Activated T-helper 2 cell treated with anti-CD3 and anti-CD28 coated beads, Interferon-gamma antibody, Interleukin-2, Interleukin-4, amounts not matched to agents 10 μg/mL and 5 μg/mL and 100 μg/mL, durations not matched to agents 14 hours and 24 hours and 36 hours (primary cell): Measurements from ENCODE around the gene PRDM10. TPM values are rescaled to one million over a fixed set of nuclear protein-coding genes. Genes with fewer than 3 reads are reported as not detected.
A peak's percentile ranks its signal among the peaks of the same experiment; 100 is the strongest.
"Not testable (repeated sequence)": the region's sequence is repeated elsewhere in the genome, so short reads cannot be mapped to it uniquely, and the experiment has no call there.

Source experiments
- DNase-seq: peaks from one replicate; pipeline ENCODE4 v3.0.0; 2021; ENCODE audit warnings: low spot score
- H3K27ac Mint-ChIP-seq: one replicate; pipeline ENCODE4 v1.8.0; 2021; ENCODE audit warnings: mixed read lengths
- H3K27me3 Mint-ChIP-seq: one replicate; pipeline ENCODE4 v1.8.0; 2021; ENCODE audit warnings: low read depth, mixed read lengths
- H3K36me3 Mint-ChIP-seq: one replicate; pipeline ENCODE4 v1.8.0; 2021; ENCODE audit warnings: low read depth, mixed read lengths
- H3K4me1 Mint-ChIP-seq: one replicate; pipeline ENCODE4 v1.8.0; 2021; ENCODE audit warnings: low read depth, mixed read lengths
- H3K4me3 Mint-ChIP-seq: one replicate; pipeline ENCODE4 v1.8.0; 2021; ENCODE audit warnings: low read depth, mild to moderate bottlenecking, moderate library complexity, mixed read lengths
- H3K9me3 Mint-ChIP-seq: one replicate; pipeline ENCODE4 v1.8.0; 2021; ENCODE audit warnings: mixed read lengths
- intact Hi-C: fragments of 100-400 bp; cut with micrococcal nuclease; formaldehyde crosslinking; loops from one replicate; pipeline ENCODE4 v1.15.1; 2023
- total RNA-seq: library from RNA; stranded (reverse); gene quantifications from 2 replicates; pipeline ENCODE4 v1.2.3, GENCODE V29; 2022

Gene PRDM10
- total RNA-seq, 1 donor from 2014 or later: 15.5 TPM

- Mint-ChIP-seq H3K4me3 (no peak overlapping the region), H3K27ac (no peak overlapping the region), H3K9me3 (no peaks in the 10 kb centered on the region), H3K36me3 (no peaks in the 10 kb centered on the region), H3K4me1 (peaks cover 6% of the 10 kb centered on the region), H3K27me3 (no peaks in the 10 kb centered on the region)
- no peak for DNase-seq
- intact Hi-C loops: no loop called here
Measured at GRCh38 chr11:129980086-129980485, 22.5 kb downstream of the PRDM10 start.

- H3K27ac Mint-ChIP-seq: no peak overlapping the region
- no peak overlapping the region for H3K4me3 Mint-ChIP-seq
- intact Hi-C loops: no loop called here
- no peaks in the 10 kb centered on the region for H3K36me3 Mint-ChIP-seq
- no peak for DNase-seq
- no peaks in the 10 kb centered on the region for H3K27me3 Mint-ChIP-seq
- no peaks in the 10 kb centered on the region for H3K9me3 Mint-ChIP-seq
- H3K4me1 Mint-ChIP-seq: peaks cover 9% of the 10 kb centered on the region
Measured at GRCh38 chr11:129979046-129979605, 23.5 kb downstream of the PRDM10 start.

- Mint-ChIP-seq H3K9me3 (no peaks in the 10 kb centered on the region), H3K36me3 (no peaks in the 10 kb centered on the region), H3K4me3 (no peak overlapping the region), H3K27ac (no peak overlapping the region), H3K27me3 (no peaks in the 10 kb centered on the region), H3K4me1 (peaks cover 10% of the 10 kb centered on the region)
- intact Hi-C loops: no loop called here
- no peak for DNase-seq
Measured at GRCh38 chr11:129978447-129978846, 24.2 kb downstream of the PRDM10 start.

GRCh38 chr11:129976328-129976727 lies 26.3 kb downstream of the PRDM10 start:
- Mint-ChIP-seq H3K36me3 (no peaks in the 10 kb centered on the region), H3K4me3 (no peak overlapping the region), H3K27ac (no peak overlapping the region), H3K4me1 (peaks cover 10% of the 10 kb centered on the region), H3K27me3 (no peaks in the 10 kb centered on the region), H3K9me3 (no peaks in the 10 kb centered on the region)
- intact Hi-C loops: no loop called here
- DNase-seq: no peak

GRCh38 chr11:129975543-129975942 lies 27.1 kb downstream of the PRDM10 start:
- H3K27ac Mint-ChIP-seq: no peak overlapping the region
- H3K27me3 Mint-ChIP-seq: no peaks in the 10 kb centered on the region
- no peaks in the 10 kb centered on the region for H3K36me3 Mint-ChIP-seq
- peaks cover 9% of the 10 kb centered on the region for H3K4me1 Mint-ChIP-seq
- intact Hi-C loops: no loop called here
- no peak for DNase-seq
- no peaks in the 10 kb centered on the region for H3K9me3 Mint-ChIP-seq
- H3K4me3 Mint-ChIP-seq: no peak overlapping the region

GRCh38 chr11:129974672-129975071 lies 28.0 kb downstream of the PRDM10 start:
- H3K27ac Mint-ChIP-seq: no peak overlapping the region
- intact Hi-C loops: no loop called here
- peaks cover 5% of the 10 kb centered on the region for H3K4me1 Mint-ChIP-seq
- no peak for DNase-seq
- H3K36me3 Mint-ChIP-seq: no peaks in the 10 kb centered on the region
- no peak overlapping the region for H3K4me3 Mint-ChIP-seq
- no peaks in the 10 kb centered on the region for H3K27me3 Mint-ChIP-seq
- no peaks in the 10 kb centered on the region for H3K9me3 Mint-ChIP-seq

GRCh38 chr11:129974237-129974636 lies 28.4 kb downstream of the PRDM10 start:
- no peaks in the 10 kb centered on the region for H3K36me3 Mint-ChIP-seq
- H3K27ac Mint-ChIP-seq: no peak overlapping the region
- H3K27me3 Mint-ChIP-seq: no peaks in the 10 kb centered on the region
- no peaks in the 10 kb centered on the region for H3K9me3 Mint-ChIP-seq
- peaks cover 4% of the 10 kb centered on the region for H3K4me1 Mint-ChIP-seq
- intact Hi-C loops: no loop called here
- H3K4me3 Mint-ChIP-seq: no peak overlapping the region
- DNase-seq: no peak

GRCh38 chr11:129973809-129974208 lies 28.8 kb downstream of the PRDM10 start:
- peaks cover 4% of the 10 kb centered on the region for H3K4me1 Mint-ChIP-seq
- intact Hi-C loops: no loop called here
- no peak overlapping the region for H3K27ac Mint-ChIP-seq
- H3K27me3 Mint-ChIP-seq: no peaks in the 10 kb centered on the region
- no peak for DNase-seq
- H3K36me3 Mint-ChIP-seq: no peaks in the 10 kb centered on the region
- no peak overlapping the region for H3K4me3 Mint-ChIP-seq
- no peaks in the 10 kb centered on the region for H3K9me3 Mint-ChIP-seq

- intact Hi-C loops: no loop called here
- H3K4me1 Mint-ChIP-seq: peaks cover 4% of the 10 kb centered on the region
- no peak overlapping the region for H3K27ac Mint-ChIP-seq
Measured at GRCh38 chr11:129973068-129973467, 29.6 kb downstream of the PRDM10 start.

GRCh38 chr11:129972611-129973010 lies 30.0 kb downstream of the PRDM10 start:
- DNase-seq: no peak
- Mint-ChIP-seq H3K4me1 (peaks cover 4% of the 10 kb centered on the region), H3K36me3 (no peaks in the 10 kb centered on the region), H3K27ac (no peak overlapping the region), H3K4me3 (no peak overlapping the region), H3K9me3 (no peaks in the 10 kb centered on the region), H3K27me3 (no peaks in the 10 kb centered on the region)
- intact Hi-C loops: no loop called here

More at GRCh38 chr11:129973068-129973467, 29.6 kb downstream of the PRDM10 start:
- H3K4me3 Mint-ChIP-seq: no peak overlapping the region
- no peaks in the 10 kb centered on the region for H3K9me3 Mint-ChIP-seq
- H3K36me3 Mint-ChIP-seq: no peaks in the 10 kb centered on the region
- no peaks in the 10 kb centered on the region for H3K27me3 Mint-ChIP-seq
- no peak for DNase-seq

- DNase-seq, H3K4me3 Mint-ChIP-seq, H3K27ac Mint-ChIP-seq, H3K4me1 Mint-ChIP-seq, H3K9me3 Mint-ChIP-seq, H3K27me3 Mint-ChIP-seq, H3K36me3 Mint-ChIP-seq, intact Hi-C loops: not testable (repeated sequence)
Measured at GRCh38 chr11:129971856-129972255, 30.8 kb downstream of the PRDM10 start.

GRCh38 chr11:129969920-129970319 lies 32.7 kb downstream of the PRDM10 start:
- intact Hi-C loops: no loop called here
- Mint-ChIP-seq H3K27ac (no peak overlapping the region), H3K4me1 (peaks cover 15% of the 10 kb centered on the region), H3K27me3 (no peaks in the 10 kb centered on the region), H3K9me3 (no peaks in the 10 kb centered on the region), H3K36me3 (no peaks in the 10 kb centered on the region), H3K4me3 (no peak overlapping the region)
- DNase-seq: no peak

- H3K9me3 Mint-ChIP-seq: no peaks in the 10 kb centered on the region
- H3K27me3 Mint-ChIP-seq: no peaks in the 10 kb centered on the region
- H3K36me3 Mint-ChIP-seq: no peaks in the 10 kb centered on the region
- peak overlapping the region; percentile 7 for H3K27ac Mint-ChIP-seq
- H3K4me3 Mint-ChIP-seq: no peak overlapping the region
- H3K4me1 Mint-ChIP-seq: peaks cover 14% of the 10 kb centered on the region
- intact Hi-C loops: no loop called here
- DNase-seq: no peak
Measured at GRCh38 chr11:129968591-129969419, 33.8 kb downstream of the PRDM10 start.
